SK-N-SH treated with all-trans-retinoic acid at 6 μM for 48 hours (cell line): ENCODE data around the gene GNAZ.

Experiments used
- ATAC-seq: fragments of 200-7000 bp; cut with Tn5 transposase; 3 replicates; pipeline ENCODE4 v1.9.1; 2020; ENCODE audit warnings: mild to moderate bottlenecking, moderate library complexity
- ARNTL ChIP-seq: fragments of 450-650 bp; formaldehyde crosslinking; IDR thresholded peaks from 2 replicates; pipeline ENCODE4 v1.5.0; 2020; ENCODE audit warnings: low read depth, mild to moderate bottlenecking, moderate library complexity, borderline replicate concordance
- BACH2 ChIP-seq: fragments of 250-450 bp; sonication (Bioruptor Pico); IDR thresholded peaks from 2 replicates; pipeline ENCODE4 v1.9.0; 2021; ENCODE audit warnings: mild to moderate bottlenecking, borderline replicate concordance
- CSDC2 ChIP-seq: fragments of 250-450 bp; sonication (Bioruptor Pico); IDR thresholded peaks from 2 replicates; pipeline ENCODE4 v1.5.0; 2020; ENCODE audit warnings: mild to moderate bottlenecking, moderate library complexity
- CSRNP3 ChIP-seq: fragments of 250-450 bp; sonication (Bioruptor Pico); IDR thresholded peaks from 2 replicates; pipeline ENCODE4 v1.5.1; 2021; ENCODE audit warnings: mild to moderate bottlenecking, moderate library complexity
- ESRRG ChIP-seq: fragments of 250-450 bp; sonication (Bioruptor Pico); IDR thresholded peaks from 2 replicates; pipeline ENCODE4 v1.6.1; 2021; ENCODE audit warnings: mild to moderate bottlenecking
- GLIS3 ChIP-seq: fragments of 250-450 bp; sonication (Bioruptor Pico); IDR thresholded peaks from 2 replicates; pipeline ENCODE4 v1.5.0; 2020; ENCODE audit warnings: mild to moderate bottlenecking, moderate library complexity
- OSR1 ChIP-seq: fragments of 250-450 bp; sonication (Bioruptor Pico); IDR thresholded peaks from 2 replicates; pipeline ENCODE4 v1.8.0; 2022; ENCODE audit warnings: moderate library complexity, mild to moderate bottlenecking, inconsistent platforms
- POU6F1 ChIP-seq: fragments of 250-450 bp; sonication (Bioruptor Pico); IDR thresholded peaks from 2 replicates; pipeline ENCODE4 v1.8.0; 2021; ENCODE audit warnings: low read depth, mild to moderate bottlenecking, moderate library complexity, borderline replicate concordance
- PPARA ChIP-seq: fragments of 250-450 bp; sonication (Bioruptor Pico); IDR thresholded peaks from 2 replicates; pipeline ENCODE4 v1.5.0; 2020; ENCODE audit warnings: mild to moderate bottlenecking, borderline replicate concordance
- RARB ChIP-seq: fragments of 250-450 bp; sonication (Bioruptor Pico); IDR thresholded peaks from 2 replicates; pipeline ENCODE4 v1.8.0; 2021; ENCODE audit warnings: mild to moderate bottlenecking, moderate library complexity
- SNAI2 ChIP-seq: fragments of 250-450 bp; sonication (Bioruptor Pico); IDR thresholded peaks from 2 replicates; pipeline ENCODE4 v1.5.0; 2020; ENCODE audit warnings: mild to moderate bottlenecking, moderate library complexity
- TOX ChIP-seq: fragments of 250-450 bp; sonication (Bioruptor Pico); IDR thresholded peaks from 2 replicates; pipeline ENCODE4 v1.8.0; 2021; ENCODE audit warnings: mild to moderate bottlenecking, moderate library complexity, borderline replicate concordance
- ZC3H10 ChIP-seq: fragments of 250-450 bp; sonication (Bioruptor Pico); IDR thresholded peaks from 2 replicates; pipeline ENCODE4 v1.5.1; 2021; ENCODE audit warnings: mild to moderate bottlenecking, moderate library complexity
- ZFP3 ChIP-seq: fragments of 250-450 bp; sonication (Bioruptor Pico); IDR thresholded peaks from 2 replicates; pipeline ENCODE4 v1.5.0; 2020; ENCODE audit warnings: mild to moderate bottlenecking, moderate library complexity
- ZFP30 ChIP-seq: fragments of 450-650 bp; formaldehyde crosslinking; IDR thresholded peaks from 2 replicates; pipeline ENCODE4 v1.5.0; 2022; ENCODE audit warnings: mild to moderate bottlenecking, moderate library complexity
- ZNF565 ChIP-seq: fragments of 450-650 bp; formaldehyde crosslinking; conservative IDR thresholded peaks from 2 replicates; pipeline ENCODE4 v1.5.0; 2020; ENCODE audit warnings: low read depth, mild to moderate bottlenecking, moderate library complexity
- ZNF70 ChIP-seq: fragments of 450-650 bp; formaldehyde crosslinking; IDR thresholded peaks from 2 replicates; pipeline ENCODE4 v1.5.0; 2020; ENCODE audit warnings: mild to moderate bottlenecking, moderate library complexity
- ZNF8 ChIP-seq: fragments of 450-650 bp; formaldehyde crosslinking; IDR thresholded peaks from 2 replicates; pipeline ENCODE4 v1.5.0; 2020; ENCODE audit warnings: mild to moderate bottlenecking, moderate library complexity
- TF ChIP-seq, protein P1 (sequence below): fragments of 250-450 bp; sonication (Bioruptor Pico); IDR thresholded peaks from 2 replicates; pipeline ENCODE4 v1.5.1; 2020; ENCODE audit warnings: low read depth, mild to moderate bottlenecking, moderate library complexity
- TF ChIP-seq, protein P2 (sequence below): fragments of 250-450 bp; sonication (Bioruptor Pico); IDR thresholded peaks from 2 replicates; pipeline ENCODE4 v1.8.0; 2020; ENCODE audit warnings: mild to moderate bottlenecking, moderate library complexity, borderline replicate concordance
- TF ChIP-seq, protein P3 (sequence below): fragments of 250-450 bp; sonication (Bioruptor Pico); IDR thresholded peaks from 2 replicates; pipeline ENCODE4 v1.5.0; 2020; ENCODE audit warnings: mild to moderate bottlenecking, moderate library complexity

GNAZ gene

GRCh38 chr22:23106906-23107367, 36.6 kb downstream of the GNAZ start (continued):
- TF ChIP-seq ZC3H10 (CRISPR knock-in tag), result no peak

- ATAC-seq, result no peak
- TF ChIP-seq OSR1 (CRISPR knock-in tag), result no peak
- no peak for TF ChIP-seq ZFP3
- no peak for TF ChIP-seq RARB (CRISPR knock-in tag)
- TF ChIP-seq, protein P1, sequence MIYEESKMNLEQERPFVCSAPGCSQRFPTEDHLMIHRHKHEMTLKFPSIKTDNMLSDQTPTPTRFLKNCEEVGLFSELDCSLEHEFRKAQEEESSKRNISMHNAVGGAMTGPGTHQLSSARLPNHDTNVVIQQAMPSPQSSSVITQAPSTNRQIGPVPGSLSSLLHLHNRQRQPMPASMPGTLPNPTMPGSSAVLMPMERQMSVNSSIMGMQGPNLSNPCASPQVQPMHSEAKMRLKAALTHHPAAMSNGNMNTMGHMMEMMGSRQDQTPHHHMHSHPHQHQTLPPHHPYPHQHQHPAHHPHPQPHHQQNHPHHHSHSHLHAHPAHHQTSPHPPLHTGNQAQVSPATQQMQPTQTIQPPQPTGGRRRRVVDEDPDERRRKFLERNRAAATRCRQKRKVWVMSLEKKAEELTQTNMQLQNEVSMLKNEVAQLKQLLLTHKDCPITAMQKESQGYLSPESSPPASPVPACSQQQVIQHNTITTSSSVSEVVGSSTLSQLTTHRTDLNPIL (CRISPR knock-in tag), result no peak
Observed at GRCh38 chr22:23107487-23108248, 37.3 kb downstream of the GNAZ start.

- ATAC-seq, result no peak
- TF ChIP-seq ZFP30 (CRISPR knock-in tag), result no peak
- no peak for TF ChIP-seq ZNF8 (CRISPR knock-in tag)
- no peak for TF ChIP-seq PPARA (CRISPR knock-in tag)
- TF ChIP-seq POU6F1, result no peak
- TF ChIP-seq TOX (CRISPR knock-in tag), result no peak
- no peak for TF ChIP-seq ARNTL (CRISPR knock-in tag)
- TF ChIP-seq SNAI2 (CRISPR knock-in tag), result no peak
- no peak for TF ChIP-seq ZNF565 (CRISPR knock-in tag)
- TF ChIP-seq GLIS3 (CRISPR knock-in tag), result no peak
- no peak for TF ChIP-seq ZC3H10 (CRISPR knock-in tag)
- no peak for TF ChIP-seq ESRRG
- TF ChIP-seq ZNF70, result no peak
- TF ChIP-seq, protein P1 (CRISPR knock-in tag), result no peak
- TF ChIP-seq, protein P2, sequence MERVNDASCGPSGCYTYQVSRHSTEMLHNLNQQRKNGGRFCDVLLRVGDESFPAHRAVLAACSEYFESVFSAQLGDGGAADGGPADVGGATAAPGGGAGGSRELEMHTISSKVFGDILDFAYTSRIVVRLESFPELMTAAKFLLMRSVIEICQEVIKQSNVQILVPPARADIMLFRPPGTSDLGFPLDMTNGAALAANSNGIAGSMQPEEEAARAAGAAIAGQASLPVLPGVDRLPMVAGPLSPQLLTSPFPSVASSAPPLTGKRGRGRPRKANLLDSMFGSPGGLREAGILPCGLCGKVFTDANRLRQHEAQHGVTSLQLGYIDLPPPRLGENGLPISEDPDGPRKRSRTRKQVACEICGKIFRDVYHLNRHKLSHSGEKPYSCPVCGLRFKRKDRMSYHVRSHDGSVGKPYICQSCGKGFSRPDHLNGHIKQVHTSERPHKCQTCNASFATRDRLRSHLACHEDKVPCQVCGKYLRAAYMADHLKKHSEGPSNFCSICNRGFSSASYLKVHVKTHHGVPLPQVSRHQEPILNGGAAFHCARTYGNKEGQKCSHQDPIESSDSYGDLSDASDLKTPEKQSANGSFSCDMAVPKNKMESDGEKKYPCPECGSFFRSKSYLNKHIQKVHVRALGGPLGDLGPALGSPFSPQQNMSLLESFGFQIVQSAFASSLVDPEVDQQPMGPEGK (CRISPR knock-in tag), result no peak
- no peak for TF ChIP-seq ZFP3
- TF ChIP-seq, protein P3, sequence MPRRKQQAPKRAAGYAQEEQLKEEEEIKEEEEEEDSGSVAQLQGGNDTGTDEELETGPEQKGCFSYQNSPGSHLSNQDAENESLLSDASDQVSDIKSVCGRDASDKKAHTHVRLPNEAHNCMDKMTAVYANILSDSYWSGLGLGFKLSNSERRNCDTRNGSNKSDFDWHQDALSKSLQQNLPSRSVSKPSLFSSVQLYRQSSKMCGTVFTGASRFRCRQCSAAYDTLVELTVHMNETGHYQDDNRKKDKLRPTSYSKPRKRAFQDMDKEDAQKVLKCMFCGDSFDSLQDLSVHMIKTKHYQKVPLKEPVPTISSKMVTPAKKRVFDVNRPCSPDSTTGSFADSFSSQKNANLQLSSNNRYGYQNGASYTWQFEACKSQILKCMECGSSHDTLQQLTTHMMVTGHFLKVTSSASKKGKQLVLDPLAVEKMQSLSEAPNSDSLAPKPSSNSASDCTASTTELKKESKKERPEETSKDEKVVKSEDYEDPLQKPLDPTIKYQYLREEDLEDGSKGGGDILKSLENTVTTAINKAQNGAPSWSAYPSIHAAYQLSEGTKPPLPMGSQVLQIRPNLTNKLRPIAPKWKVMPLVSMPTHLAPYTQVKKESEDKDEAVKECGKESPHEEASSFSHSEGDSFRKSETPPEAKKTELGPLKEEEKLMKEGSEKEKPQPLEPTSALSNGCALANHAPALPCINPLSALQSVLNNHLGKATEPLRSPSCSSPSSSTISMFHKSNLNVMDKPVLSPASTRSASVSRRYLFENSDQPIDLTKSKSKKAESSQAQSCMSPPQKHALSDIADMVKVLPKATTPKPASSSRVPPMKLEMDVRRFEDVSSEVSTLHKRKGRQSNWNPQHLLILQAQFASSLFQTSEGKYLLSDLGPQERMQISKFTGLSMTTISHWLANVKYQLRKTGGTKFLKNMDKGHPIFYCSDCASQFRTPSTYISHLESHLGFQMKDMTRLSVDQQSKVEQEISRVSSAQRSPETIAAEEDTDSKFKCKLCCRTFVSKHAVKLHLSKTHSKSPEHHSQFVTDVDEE, result no peak
- no peak for TF ChIP-seq CSDC2 (CRISPR knock-in tag)
- no peak for TF ChIP-seq BACH2
- TF ChIP-seq CSRNP3, result no peak
- TF ChIP-seq RARB (CRISPR knock-in tag), result no peak
Observed at GRCh38 chr22:23108249-23109078, 38.1 kb downstream of the GNAZ start.
